IMR-90 (cell line): ENCODE results near the gene SUSD6. TPM values are rescaled to one million over a fixed set of nuclear protein-coding genes. Genes with fewer than 3 reads are reported as not detected.

Experiments used
- ATAC-seq: fragments of 200-7000 bp; cut with Tn5 transposase; 2 replicates; pipeline ENCODE4 v1.9.1; 2020; ENCODE audit warnings: low read depth, mild to moderate bottlenecking, moderate library complexity
- BruUV-seq: library from RNA; stranded (reverse); fragments of 400-500 nt; replicated peaks from 2 replicates; lab custom pipeline; 2021; lab: Mats Ljungman, UMichigan
- CTCF ChIA-PET: fragments of 300-600 bp; formaldehyde crosslinking; extraction: SDS; loops from one replicate; lab custom pipeline; 2021; ENCODE audit warnings: antibody characterized with exemption; lab: Yijun Ruan, JAX
- POLR2A ChIA-PET: fragments of 300-600 bp; sonication (Branson Sonifier 250); formaldehyde crosslinking; loops from one replicate; lab custom pipeline; 2022; ENCODE audit warnings: antibody characterized with exemption; ENCODE audit not compliant: unreplicated experiment; lab: Charles Lee
- DNase-seq: peaks from one replicate; pipeline ENCODE4 v3.0.0; 2013
- H2AFZ ChIP-seq: replicated peaks from 2 replicates; pipeline ENCODE3; 2013; ENCODE audit warnings: low read length, mild to moderate bottlenecking; ENCODE audit not compliant: poor library complexity
- H2AK5ac ChIP-seq: 2 replicates; pipeline ENCODE4 v1.6.1; 2013; ENCODE audit warnings: low read depth, low read length, inconsistent platforms
- H2AK9ac ChIP-seq: replicated peaks from 2 replicates; pipeline ENCODE3; 2013; ENCODE audit warnings: mild to moderate bottlenecking, low read depth, low read length, moderate library complexity; ENCODE audit not compliant: poor library complexity
- H2BK120ac ChIP-seq: 2 replicates; pipeline ENCODE4 v1.6.1; 2013; ENCODE audit warnings: low read depth, low read length, inconsistent platforms
- H2BK15ac ChIP-seq: 3 replicates; pipeline ENCODE4 v1.6.1; 2013; ENCODE audit warnings: low read depth, low read length, inconsistent platforms
- H2BK20ac ChIP-seq: 2 replicates; pipeline ENCODE4 v1.6.1; 2013; ENCODE audit warnings: low read depth, mild to moderate bottlenecking, inconsistent platforms, low read length, moderate library complexity
- H2BK5ac ChIP-seq: 2 replicates; pipeline ENCODE4 v1.6.1; 2013; ENCODE audit warnings: mild to moderate bottlenecking, low read depth, low read length, inconsistent platforms; ENCODE audit not compliant: poor library complexity, severe bottlenecking
- H3K14ac ChIP-seq: replicated peaks from 2 replicates; pipeline ENCODE4 v1.6.1; 2013; ENCODE audit warnings: low read depth, low read length, inconsistent platforms
- H3K18ac ChIP-seq: 2 replicates; pipeline ENCODE4 v1.6.1; 2013; ENCODE audit warnings: low read depth, low read length, control low read depth
- H3K23ac ChIP-seq: 2 replicates; pipeline ENCODE4 v1.6.1; 2013; ENCODE audit warnings: low read depth, low read length, inconsistent platforms
- H3K27ac ChIP-seq: 2 replicates; pipeline ENCODE4 v1.5.1; 2013; ENCODE audit warnings: mild to moderate bottlenecking, control low read depth, low read length; ENCODE audit not compliant: insufficient read depth
- H3K27me3 ChIP-seq: 2 replicates; pipeline ENCODE4 v1.6.1; 2013; ENCODE audit warnings: low read length; ENCODE audit not compliant: control insufficient read depth, insufficient read depth
- H3K36me3 ChIP-seq: 2 replicates; pipeline ENCODE4 v1.6.1; 2013; ENCODE audit warnings: low read length, mixed read lengths; ENCODE audit not compliant: control insufficient read depth, insufficient read depth
- H3K4ac ChIP-seq: 2 replicates; pipeline ENCODE4 v1.6.1; 2013; ENCODE audit warnings: low read depth, low read length, inconsistent platforms
- H3K4me1 ChIP-seq: 2 replicates; pipeline ENCODE4 v1.6.1; 2013; ENCODE audit warnings: low read length, mixed read lengths; ENCODE audit not compliant: control insufficient read depth, insufficient read depth
- H3K4me2 ChIP-seq: 2 replicates; pipeline ENCODE4 v1.6.1; 2013; ENCODE audit warnings: low read depth, mild to moderate bottlenecking, control low read depth, low read length, moderate library complexity
- H3K4me3 ChIP-seq: 2 replicates; pipeline ENCODE4 v1.5.1; 2013; ENCODE audit warnings: low read depth, mild to moderate bottlenecking, control low read depth, low read length, moderate library complexity; ENCODE audit not compliant: insufficient read depth
- H3K56ac ChIP-seq: 2 replicates; pipeline ENCODE4 v1.6.1; 2013; ENCODE audit warnings: low read length, inconsistent platforms; ENCODE audit not compliant: insufficient read depth; ENCODE audit errors: extremely low read depth
- H3K79me1 ChIP-seq, 2 experiments: 2 replicates each; pipeline ENCODE4 v1.6.1; 2013; ENCODE audit warnings: low read length in 2 of 2, inconsistent platforms in 1 of 2, low read depth in 1 of 2
- H3K9ac ChIP-seq: 2 replicates; pipeline ENCODE4 v1.6.1; 2013; ENCODE audit warnings: low read depth, low read length, control low read depth
- H3K9me1 ChIP-seq: 2 replicates; pipeline ENCODE4 v1.6.1; 2013; ENCODE audit warnings: low read length, inconsistent platforms; ENCODE audit not compliant: insufficient read depth
- H3K9me3 ChIP-seq: 2 replicates; pipeline ENCODE4 v1.6.1; 2013; ENCODE audit warnings: low read length; ENCODE audit not compliant: control insufficient read depth, insufficient read depth
- H4K20me1 ChIP-seq: 2 replicates; pipeline ENCODE4 v1.6.1; 2013; ENCODE audit warnings: low read length, inconsistent platforms; ENCODE audit not compliant: insufficient read depth
- H4K5ac ChIP-seq: 2 replicates; pipeline ENCODE4 v1.6.1; 2013; ENCODE audit warnings: mild to moderate bottlenecking, low read depth, low read length, control low read depth
- H4K8ac ChIP-seq, 2 experiments: 2 replicates each; pipeline ENCODE4 v1.6.1; 2013; ENCODE audit warnings: low read depth in 2 of 2, low read length in 2 of 2, control low read depth in 1 of 2, inconsistent platforms in 1 of 2
- H4K91ac ChIP-seq: 2 replicates; pipeline ENCODE4 v1.6.1; 2013; ENCODE audit warnings: low read depth, low read length, inconsistent platforms; ENCODE audit not compliant: insufficient read depth
- CHD1 ChIP-seq: IDR thresholded peaks from 2 replicates; pipeline ENCODE4 v1.6.1; 2012; ENCODE audit warnings: low read depth, low read length, improper control_type of control experiment
- MXI1 ChIP-seq: IDR thresholded peaks from 2 replicates; pipeline ENCODE4 v1.6.1; 2012; ENCODE audit warnings: low read depth, mild to moderate bottlenecking, low read length, moderate library complexity, borderline replicate concordance
- RCOR1 ChIP-seq: IDR thresholded peaks from 2 replicates; pipeline ENCODE4 v1.6.1; 2012; ENCODE audit warnings: mild to moderate bottlenecking, low read length, improper control_type of control experiment; ENCODE audit not compliant: insufficient replicate concordance
- RFX5 ChIP-seq: IDR thresholded peaks from 2 replicates; pipeline ENCODE4 v1.8.0; 2012; ENCODE audit warnings: low read depth, mild to moderate bottlenecking, low read length, moderate library complexity
- WGBS, 2 experiments: methylation state at CpG; one replicate each; pipeline versions ENCODE4 v1.1.5 to v1.1.7; 2013; ENCODE audit warnings: missing lambda C conversion rate in 2 of 2; ENCODE audit not compliant: insufficient read length in 1 of 2; ENCODE audit errors: extremely low coverage in 2 of 2; 5-methylcytosine and 5-hydroxymethylcytosine counted together
- dilution Hi-C: fragments of 300-500 bp; cut with HindIII; formaldehyde crosslinking; loops from one replicate; pipeline ENCODE4 v1.14.3; 2018; ENCODE audit warnings: low sequenced_read_pairs; ENCODE audit not compliant: unreplicated experiment
- in situ Hi-C: fragments of 300-500 bp; cut with MboI; formaldehyde crosslinking; loops from 3 replicates; pipeline ENCODE4 v1.14.3; 2019; ENCODE audit warnings: low sequenced_read_pairs, inconsistent platforms, mixed read lengths
- intact Hi-C: fragments of 100-400 bp; cut with micrococcal nuclease; formaldehyde crosslinking; loops from 2 replicates; pipeline ENCODE4 v1.10.0; 2022
- polyA plus RNA-seq, 3 experiments: library from polyadenylated mRNA; depleted of rRNA; stranded (reverse); fragments of >200 nt; gene quantifications; 2 replicates each; pipeline ENCODE4 v1.2.3, GENCODE V29; 2012; ENCODE audit warnings: low replicate concordance in 1 of 3
- total RNA-seq: library from RNA; depleted of rRNA; stranded (reverse); fragments of >200 nt; gene quantifications from 2 replicates; pipeline ENCODE4 v1.2.3, GENCODE V29; 2012
- TF ChIP-seq, protein P1 (sequence below): conservative IDR thresholded peaks from 2 replicates; pipeline ENCODE4 v1.5.1; 2012; ENCODE audit warnings: mild to moderate bottlenecking, low read depth, low read length, improper control_type of control experiment

SUSD6 gene
- total and polyA plus RNA-seq, 2 of the 4 experiments (the other 2 are of a cell fraction), result 2.3 to 10.1 TPM

DNA sequence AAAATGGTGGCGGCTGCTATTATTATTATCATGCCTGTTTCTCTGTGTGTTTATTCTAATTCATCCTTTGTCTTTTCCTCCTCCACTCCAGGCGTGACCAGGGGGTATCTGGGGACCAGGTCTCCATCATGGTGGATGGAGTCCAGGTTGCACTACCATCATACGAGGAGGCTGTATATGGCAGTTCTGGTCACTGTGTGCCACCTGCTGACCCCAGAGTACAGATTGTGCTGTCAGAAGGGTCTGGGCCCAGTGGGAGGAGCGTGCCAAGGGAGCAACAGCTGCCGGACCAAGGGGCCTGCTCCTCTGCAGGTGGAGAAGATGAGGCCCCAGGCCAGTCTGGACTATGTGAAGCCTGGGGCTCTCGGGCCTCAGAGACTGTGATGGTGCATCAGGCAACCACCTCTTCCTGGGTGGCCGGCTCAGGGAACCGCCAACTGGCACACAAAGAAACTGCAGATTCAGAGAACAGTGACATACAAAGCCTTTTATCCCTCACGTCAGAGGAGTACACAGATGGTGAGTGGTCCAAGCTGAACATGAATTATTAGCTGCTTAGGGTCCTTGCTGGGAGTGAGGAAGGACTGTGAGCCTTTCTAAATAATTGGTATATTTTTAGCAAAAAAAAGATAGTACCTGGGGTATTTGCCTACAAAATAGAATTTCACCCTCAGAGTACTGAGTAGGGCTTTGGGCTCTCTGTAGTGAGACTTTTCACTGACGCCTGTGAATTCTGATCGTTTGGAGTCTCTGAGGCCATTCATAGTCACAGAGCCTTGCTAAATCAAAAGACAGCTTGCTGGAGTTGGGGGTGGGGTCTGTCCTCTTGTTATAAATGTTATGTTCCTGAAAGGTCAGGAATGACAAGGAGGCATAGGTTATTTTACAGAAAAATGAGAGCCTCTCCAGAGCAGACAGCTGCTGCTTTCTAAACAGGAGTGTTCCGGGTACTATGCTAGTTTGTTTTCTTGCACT, 97.5 kb downstream of the SUSD6 start (continued):
- no peak for TF ChIP-seq RCOR1
- TF ChIP-seq MXI1, result no peak

DNA sequence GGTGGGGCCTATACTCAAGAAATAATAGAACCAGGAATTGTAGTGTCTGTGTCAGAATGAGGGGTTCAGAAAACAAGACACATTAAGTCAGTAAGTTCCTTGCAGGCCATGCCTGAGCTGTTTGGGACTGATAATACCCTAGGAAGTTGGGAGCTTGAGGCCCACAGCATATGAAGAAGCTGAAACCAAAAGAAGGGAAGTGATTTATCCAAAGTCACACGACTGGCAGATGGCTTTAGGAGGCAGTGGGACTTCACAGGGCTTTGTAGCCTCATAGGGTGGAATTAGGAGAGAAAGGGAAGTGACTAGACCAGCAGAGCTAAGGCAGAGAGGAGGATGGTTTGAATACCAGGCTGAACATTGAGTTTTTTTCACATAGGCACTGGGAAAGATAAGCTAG, 99.0 kb downstream of the SUSD6 start:
- no peaks in the 10 kb centered on the region for H3K27me3 ChIP-seq
- H2AK5ac ChIP-seq, result no peak overlapping the region
- no peak overlapping the region for H2BK120ac ChIP-seq
- H4K20me1 ChIP-seq, result no peaks in the 10 kb centered on the region
- no peak overlapping the region for H3K27ac ChIP-seq
- H3K9me3 ChIP-seq, result no peaks in the 10 kb centered on the region
- peaks cover 6 to 37% of the 10 kb centered on the region in 2 experiments; a peak in 3 of 4 replicates for H3K79me1 ChIP-seq
- intact Hi-C loops, result loop anchor here (5.0 kb wide), 1 partner anchor 43 kb away; no protein-coding TSS in a partner anchor
- H2BK20ac ChIP-seq, result no peak overlapping the region
- no peak overlapping the region for H3K14ac ChIP-seq
- no peak overlapping the region for H4K5ac ChIP-seq
- H3K56ac ChIP-seq, result no peak overlapping the region
- no peak overlapping the region for H4K91ac ChIP-seq
- H2AK9ac ChIP-seq, result no peak overlapping the region
- BruUV-seq, result no TSS peak
- 71% methylated on average over 1 of the region's 1 CpG; no CpG with 5 or more reads in 1 of the 2 experiments for WGBS, 2 experiments
- in situ Hi-C loops, result no loop called here
- TF ChIP-seq, protein P1, sequence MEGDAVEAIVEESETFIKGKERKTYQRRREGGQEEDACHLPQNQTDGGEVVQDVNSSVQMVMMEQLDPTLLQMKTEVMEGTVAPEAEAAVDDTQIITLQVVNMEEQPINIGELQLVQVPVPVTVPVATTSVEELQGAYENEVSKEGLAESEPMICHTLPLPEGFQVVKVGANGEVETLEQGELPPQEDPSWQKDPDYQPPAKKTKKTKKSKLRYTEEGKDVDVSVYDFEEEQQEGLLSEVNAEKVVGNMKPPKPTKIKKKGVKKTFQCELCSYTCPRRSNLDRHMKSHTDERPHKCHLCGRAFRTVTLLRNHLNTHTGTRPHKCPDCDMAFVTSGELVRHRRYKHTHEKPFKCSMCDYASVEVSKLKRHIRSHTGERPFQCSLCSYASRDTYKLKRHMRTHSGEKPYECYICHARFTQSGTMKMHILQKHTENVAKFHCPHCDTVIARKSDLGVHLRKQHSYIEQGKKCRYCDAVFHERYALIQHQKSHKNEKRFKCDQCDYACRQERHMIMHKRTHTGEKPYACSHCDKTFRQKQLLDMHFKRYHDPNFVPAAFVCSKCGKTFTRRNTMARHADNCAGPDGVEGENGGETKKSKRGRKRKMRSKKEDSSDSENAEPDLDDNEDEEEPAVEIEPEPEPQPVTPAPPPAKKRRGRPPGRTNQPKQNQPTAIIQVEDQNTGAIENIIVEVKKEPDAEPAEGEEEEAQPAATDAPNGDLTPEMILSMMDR, result no peak
- TF ChIP-seq CHD1 (no peak), MXI1 (no peak), RFX5 (no peak)
- no peak overlapping the region for H3K9ac ChIP-seq
- peak overlapping the region; percentile 50; the same call in 1 of the 2 replicates for H3K23ac ChIP-seq
- DNase-seq (no peak), ATAC-seq (no peak)
- dilution Hi-C loops, result no loop called here
- H4K8ac ChIP-seq, result no peak overlapping the region
- H2BK15ac ChIP-seq, result no peak overlapping the region
- CTCF ChIA-PET, result no interaction called here
- no peak overlapping the region for H3K18ac ChIP-seq
- peaks cover 30% of the 10 kb centered on the region for H3K36me3 ChIP-seq
- peaks cover 11% of the 10 kb centered on the region for H3K9me1 ChIP-seq
- POLR2A ChIA-PET, result interaction anchor here (0.6 kb wide), 2 partner anchors 19 to 95 kb away, joined by 3 to 4 read pairs; no protein-coding TSS in a partner anchor
- H2AFZ ChIP-seq, result no peak overlapping the region
- no peak overlapping the region for H3K4me3 ChIP-seq
- H3K4me1 ChIP-seq, result peaks cover 15% of the 10 kb centered on the region
- no peak overlapping the region for H2BK5ac ChIP-seq
- no peak overlapping the region for H3K4ac ChIP-seq
- no peak overlapping the region for H3K4me2 ChIP-seq
